AG09309 (cell line): ENCODE measurements around the gene GPR87.

Experiments used
- DNase-seq: peaks from one replicate; pipeline ENCODE4 v3.0.0-alpha.2; 2010; ENCODE audit warnings: low read depth
- H3K4me3 ChIP-seq: 2 replicates; pipeline ENCODE4 v1.5.1; 2011; ENCODE audit warnings: mild to moderate bottlenecking, low read depth, low read length, moderate library complexity; ENCODE audit not compliant: control insufficient read depth
- CTCF ChIP-seq: IDR thresholded peaks from 2 replicates; pipeline ENCODE4 v1.5.1; 2011; ENCODE audit warnings: mild to moderate bottlenecking, low read depth, low read length, inconsistent platforms; ENCODE audit not compliant: insufficient read depth, control insufficient read depth; ENCODE audit errors: missing control alignments

GPR87 gene

GRCh38 chr3:151319628-151320027, 3.0 kb upstream of the GPR87 start:
- TF ChIP-seq CTCF: no peak
- no peak overlapping the region for H3K4me3 ChIP-seq
- DNase-seq: no peak

- no peak for TF ChIP-seq CTCF
- no peak for DNase-seq
- H3K4me3 ChIP-seq: no peak overlapping the region
Observed at GRCh38 chr3:151318991-151319390, 2.4 kb upstream of the GPR87 start.

- DNase-seq: no peak
- no peak for TF ChIP-seq CTCF
- H3K4me3 ChIP-seq: no peak overlapping the region
Observed at GRCh38 chr3:151318313-151318712, 1.7 kb upstream of the GPR87 start.

- no peak overlapping the region for H3K4me3 ChIP-seq
- DNase-seq: no peak
- no peak for TF ChIP-seq CTCF
Observed at GRCh38 chr3:151315846-151316245, 774 bp downstream of the GPR87 start.

- no peak for DNase-seq
- no peak for TF ChIP-seq CTCF
- H3K4me3 ChIP-seq: no peak overlapping the region
Observed at GRCh38 chr3:151315136-151315535, 1.5 kb downstream of the GPR87 start.

GRCh38 chr3:151314593-151314992, 2.0 kb downstream of the GPR87 start:
- no peak for DNase-seq
- no peak for TF ChIP-seq CTCF
- H3K4me3 ChIP-seq: no peak overlapping the region

- no peak for DNase-seq
- no peak overlapping the region for H3K4me3 ChIP-seq
- TF ChIP-seq CTCF: no peak
Observed at GRCh38 chr3:151314137-151314536, 2.5 kb downstream of the GPR87 start.
